ENCODE measurements around the gene RPTOR.
A peak's percentile ranks its signal among the peaks of the same experiment; 100 is the strongest.
"Not testable (repeated sequence)": the region's sequence is repeated elsewhere in the genome, so short reads cannot be mapped to it uniquely, and the experiment has no call there.

RPTOR gene

DNA sequence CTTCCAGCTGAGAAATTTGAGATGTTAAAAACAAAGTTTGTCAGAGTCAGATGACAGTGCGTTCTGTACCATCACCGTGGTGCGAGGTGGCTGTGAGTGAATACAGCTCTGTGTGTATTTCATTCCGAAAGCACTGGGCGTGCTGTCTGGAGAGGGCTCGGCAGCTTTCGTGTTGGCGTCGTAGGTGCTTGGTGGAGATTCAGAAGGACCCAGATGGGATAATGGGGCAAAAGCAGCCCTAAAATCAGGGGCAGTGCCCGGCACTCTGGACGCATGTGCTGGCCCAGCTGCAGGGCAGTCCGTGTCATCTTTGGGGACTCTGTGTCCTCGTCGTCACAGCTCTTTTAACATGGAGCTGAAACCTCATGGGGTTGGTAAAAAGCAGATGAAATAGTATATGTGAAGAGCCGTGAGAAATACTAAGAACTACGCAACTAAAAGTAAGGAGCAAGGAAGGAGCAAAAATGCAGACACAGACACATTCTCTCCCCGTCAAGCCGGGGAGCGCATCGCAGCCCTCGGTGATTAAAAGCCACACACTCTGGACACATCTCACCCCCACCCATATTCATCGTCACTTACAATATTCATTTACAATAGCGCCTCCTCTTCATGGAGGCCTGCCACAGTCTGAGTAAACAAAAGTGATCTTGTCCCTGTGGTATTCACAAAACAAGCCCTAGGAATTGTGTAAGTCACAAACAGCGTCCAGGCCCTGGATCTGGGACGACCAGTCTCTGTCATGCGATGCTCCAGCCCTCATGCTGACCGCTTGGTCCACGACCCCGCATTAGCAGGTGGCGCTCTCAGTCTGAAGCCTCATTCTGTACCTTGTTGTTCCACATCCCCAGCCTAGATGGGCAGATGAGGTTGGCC, 206.7 kb downstream of the RPTOR start:
- DNase-seq = no peak

DNA sequence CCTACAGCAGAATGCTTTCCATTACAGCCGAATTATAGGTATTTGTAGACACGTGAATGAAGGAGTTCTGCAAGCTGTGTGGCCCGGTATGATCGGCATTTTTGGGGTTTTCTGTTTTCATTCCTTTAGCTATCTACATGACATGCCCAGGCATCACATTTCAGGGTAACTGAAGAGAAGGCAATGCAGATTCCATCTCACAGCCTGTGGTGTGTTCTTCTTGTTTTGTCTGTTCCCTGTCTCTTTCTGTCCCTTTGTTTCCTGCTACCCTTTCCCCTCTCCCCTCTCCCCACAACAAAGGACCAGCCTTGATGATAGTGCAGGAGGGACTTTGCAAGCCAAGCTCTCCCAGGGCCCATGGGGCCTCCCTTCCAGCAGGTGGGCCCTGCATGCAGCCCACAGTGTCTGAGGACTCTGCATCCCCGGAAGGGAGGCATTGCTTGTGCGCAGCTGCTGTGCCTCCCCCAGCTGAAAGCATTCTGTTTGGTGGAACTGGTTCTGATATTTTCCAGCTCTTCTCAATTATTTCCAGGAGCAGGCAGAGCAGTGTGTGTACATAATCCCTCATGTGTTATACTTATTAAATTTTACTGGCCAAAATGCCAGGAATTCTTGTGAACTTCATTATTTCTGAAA, 207.4 kb downstream of the RPTOR start:
- no peak for DNase-seq

DNA sequence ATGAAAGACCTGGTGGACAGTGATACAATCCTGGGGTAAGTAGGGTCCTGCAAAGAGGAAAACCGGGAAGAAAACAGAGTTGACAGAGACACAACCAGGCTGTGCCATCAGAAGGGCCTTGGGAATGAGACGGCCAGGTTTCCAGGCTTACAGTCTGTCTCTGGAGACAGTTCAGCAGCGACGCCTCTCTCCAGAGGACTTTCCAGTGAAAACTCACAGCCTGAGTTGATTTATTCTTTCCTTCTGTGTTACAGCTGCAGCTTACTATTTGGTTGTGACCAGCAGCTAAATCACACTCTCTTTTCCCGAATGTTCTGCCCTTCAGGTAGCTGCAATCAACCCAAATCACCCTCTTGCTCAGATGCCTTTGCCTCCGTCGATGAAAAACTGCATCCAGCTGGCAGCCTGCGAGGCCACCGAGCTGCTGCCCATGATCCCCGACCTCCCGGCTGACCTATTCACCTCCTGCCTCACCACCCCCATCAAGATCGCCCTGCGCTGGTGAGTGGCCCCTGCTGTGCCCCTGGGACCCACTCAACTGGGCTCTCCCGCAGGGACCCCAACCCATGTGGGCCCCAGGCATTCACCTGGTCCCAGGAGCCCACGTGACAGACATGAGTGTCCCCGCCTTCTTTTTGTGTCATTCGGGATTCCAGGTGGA, 209.2 kb downstream of the RPTOR start:
- DNase-seq = no peak

DNA sequence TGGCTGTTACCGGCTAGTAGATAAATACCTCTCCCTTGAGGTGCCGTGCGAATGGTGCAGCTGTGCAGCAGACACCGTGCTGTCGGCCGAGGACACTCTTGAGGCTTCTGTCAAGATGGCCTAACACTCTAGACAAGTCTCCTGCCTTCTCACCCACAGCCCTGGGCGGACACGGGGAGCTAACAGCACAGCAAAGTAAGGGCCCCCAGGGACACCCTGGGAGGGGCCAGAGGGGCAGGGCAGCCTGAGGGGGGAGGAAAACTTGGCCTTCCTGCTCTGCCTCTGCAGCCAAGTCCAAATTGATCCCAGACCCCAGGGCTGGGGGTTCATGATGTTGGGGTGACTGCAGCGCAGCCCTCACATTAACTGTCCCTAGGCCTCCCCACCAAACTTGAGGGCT, 210.2 kb downstream of the RPTOR start:
- DNase-seq = no peak

DNA sequence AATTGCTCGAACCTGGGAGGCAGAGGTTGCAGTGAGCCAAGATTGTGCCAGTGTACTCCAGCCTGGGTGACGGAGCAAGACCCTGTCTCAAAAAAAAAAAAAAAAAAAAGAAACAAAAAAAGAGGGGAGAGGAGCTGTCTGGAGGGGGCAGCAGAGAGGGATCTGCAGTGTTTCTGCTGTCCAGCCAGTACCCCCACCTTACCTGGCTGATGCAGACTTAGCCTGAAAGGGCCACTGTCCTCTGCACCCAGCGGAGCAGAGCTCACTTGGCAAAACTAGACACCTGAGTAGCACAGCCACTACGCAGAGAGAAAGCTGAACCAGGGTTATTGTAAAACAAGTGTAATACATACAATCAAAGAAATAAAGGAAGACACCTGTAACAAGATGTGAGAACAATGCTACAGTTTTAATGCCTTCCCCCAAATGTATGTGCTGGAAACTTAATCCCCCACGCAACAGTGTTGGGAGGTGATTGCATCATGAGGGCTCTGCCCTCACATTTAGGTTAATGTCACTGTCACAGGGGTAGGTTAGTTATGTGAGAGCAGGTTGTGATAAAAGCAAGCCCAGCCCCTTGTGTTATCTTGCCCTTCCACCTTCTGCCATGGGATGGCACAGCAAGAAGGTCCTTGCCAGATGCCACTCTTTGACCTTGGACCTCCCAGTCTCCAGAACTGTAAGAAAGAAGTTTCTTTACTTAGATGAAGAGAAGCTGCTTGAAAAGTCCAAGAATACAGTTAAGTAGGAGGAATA, 211.2 kb downstream of the RPTOR start:
- DNase-seq = no peak

DNA sequence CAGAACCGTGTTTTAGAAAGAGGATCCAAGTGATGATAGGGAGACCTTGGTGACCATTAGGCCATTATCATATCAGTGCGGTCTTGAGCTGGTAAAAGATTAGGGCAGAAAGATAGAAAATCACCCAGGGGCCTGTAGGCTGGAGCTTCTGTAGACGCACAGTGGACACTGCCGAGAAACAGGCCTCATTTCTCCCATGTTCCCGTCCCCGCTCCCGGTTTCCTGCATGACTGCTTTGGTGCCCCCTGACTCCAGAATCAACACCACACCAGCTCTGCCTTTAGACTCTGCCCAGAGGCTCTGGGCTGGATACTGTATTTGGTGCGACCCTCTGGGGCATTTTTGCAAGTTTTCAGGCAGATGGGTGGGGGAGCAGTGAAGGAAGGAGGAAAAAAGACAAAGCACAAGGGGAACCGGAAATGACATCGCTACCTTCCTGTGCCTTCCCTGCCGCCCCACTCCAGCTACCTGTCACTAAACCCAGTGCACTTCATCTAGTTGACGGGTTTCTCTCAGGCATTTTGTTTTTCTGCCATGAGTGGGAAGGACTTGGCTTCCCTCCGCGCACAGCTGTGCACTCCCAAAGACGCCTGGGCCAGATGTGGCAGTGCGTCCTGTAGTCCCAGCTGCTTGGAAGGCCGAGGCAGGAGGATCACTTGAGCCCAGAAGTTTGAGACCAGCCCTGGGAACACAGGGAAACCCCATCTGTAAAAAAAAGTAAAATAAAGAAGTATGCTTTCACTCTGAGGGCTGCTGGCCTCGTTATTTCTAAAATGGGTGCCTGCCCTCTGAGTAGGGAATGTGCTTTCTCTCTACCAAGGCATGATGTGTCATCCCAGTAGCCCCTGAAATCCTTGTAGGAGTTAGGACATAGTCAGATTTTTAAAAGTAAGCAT, 214.1 kb downstream of the RPTOR start:
- DNase-seq = no peak

DNA sequence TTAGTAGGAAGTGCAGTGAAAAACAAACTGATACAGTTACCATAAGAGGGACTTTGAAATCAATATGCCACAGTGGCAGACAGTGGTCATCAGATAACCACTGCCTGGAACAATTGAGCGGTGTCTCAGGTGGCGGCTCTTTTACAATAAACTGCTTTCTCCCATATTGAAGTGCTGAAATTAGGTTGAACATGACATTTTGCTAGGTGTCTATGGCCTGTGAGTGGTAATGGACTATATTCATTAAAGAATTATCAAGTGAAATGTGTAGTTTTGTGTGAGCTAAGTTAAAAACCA, 214.7 kb downstream of the RPTOR start:
- DNase-seq = no peak

DNA sequence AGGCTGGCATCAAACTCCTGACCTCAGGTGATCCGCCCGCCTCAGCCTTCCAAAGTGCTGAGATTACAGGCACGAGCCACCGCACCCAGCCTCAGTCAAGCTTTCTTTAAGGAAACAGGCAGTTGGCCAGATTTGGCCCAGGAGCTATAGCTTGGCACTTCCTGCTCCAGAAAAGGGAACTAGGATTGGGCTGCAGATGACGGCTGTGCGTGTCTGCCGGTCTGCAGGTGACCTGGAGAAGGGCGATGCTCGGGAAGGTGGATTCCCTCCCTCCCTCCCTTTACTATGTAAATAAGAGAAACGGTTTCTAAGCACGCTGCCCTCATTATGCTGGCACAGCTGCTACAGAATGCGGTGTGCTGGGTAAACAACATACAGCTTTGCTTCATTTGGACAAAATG, 215.9 kb downstream of the RPTOR start:
- DNase-seq = peak; percentile 72

DNA sequence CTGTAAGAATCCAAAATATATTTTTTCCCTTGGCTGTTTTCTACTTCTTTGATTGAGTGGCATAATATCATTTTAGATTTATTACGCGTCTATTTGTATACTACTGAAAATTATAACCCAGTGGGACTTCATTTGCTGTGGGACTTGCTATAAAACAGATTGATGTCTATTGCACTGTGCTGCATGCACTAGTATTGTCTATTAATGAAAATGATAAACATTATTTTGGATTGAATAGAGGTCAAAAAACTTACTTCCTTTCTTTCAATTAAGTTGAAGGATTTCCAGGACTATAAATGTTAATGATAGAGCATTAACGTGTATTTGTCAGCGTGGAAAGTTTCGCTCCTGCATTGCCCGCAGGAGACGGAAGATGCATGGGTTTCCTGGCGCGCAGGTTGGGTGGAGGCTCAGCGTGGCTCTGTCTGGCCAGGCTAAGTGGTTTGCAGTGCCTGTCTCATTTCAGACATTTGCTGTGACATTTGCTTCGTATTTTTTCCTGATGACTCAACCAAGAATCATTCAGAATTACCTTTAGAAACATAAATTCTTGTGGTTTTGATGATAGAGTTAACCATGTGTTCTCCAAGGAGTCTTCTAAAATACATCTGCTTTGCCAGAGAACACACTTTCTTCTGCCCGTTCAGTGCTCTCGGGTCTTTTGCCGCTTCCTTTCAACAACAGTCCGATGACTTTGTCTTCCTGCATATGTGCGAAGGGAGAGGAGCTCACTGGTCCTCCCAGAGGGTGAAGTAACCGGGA, 216.7 kb downstream of the RPTOR start:
- DNase-seq = no peak

DNA sequence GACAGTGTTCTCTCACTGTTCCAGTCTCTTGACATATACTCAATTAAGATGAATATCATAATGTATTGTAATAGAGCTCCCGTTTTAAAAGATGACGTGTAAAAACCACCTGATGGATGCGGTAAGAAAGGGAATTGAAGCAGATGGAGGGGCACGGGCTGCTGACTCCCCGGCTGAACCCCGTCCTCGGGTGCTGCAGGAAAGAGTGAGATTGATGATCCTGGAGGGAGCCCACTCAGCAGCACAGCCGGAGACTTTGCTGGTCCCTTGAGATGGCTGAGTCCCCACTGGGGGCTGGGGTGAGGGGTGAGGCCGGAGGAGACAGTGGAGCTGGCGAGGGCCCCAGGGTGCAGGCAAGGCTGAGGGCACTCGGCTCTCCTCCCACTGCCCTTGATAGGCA, 217.4 kb downstream of the RPTOR start:
- no peak for DNase-seq

DNA sequence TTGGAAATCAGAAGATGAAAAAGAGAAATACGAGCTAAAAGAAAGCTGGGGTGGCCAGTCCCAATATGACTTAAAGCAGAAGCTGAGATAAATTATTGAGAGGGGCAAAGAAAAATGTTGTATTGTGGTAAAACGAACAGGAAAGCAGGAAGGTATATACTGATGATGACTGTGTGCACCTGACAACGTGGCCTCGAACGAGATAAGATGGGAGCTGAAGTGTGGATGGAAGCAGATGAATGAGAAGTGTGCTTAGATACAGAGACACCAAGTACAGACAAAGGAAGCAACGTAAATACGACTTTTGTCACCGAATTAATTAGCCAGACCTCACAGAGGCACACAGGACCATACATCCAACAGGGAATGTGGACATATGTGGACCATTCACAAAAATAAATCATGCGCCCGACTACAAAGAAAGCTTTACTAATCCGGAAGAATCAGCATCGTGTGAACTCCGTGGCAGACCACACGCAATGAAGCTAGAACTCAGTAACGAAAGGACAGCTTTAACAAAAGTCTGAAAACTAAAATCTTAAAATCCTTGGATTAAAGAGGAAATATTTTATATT, 218.7 kb downstream of the RPTOR start:
- DNase-seq = no peak

DNA sequence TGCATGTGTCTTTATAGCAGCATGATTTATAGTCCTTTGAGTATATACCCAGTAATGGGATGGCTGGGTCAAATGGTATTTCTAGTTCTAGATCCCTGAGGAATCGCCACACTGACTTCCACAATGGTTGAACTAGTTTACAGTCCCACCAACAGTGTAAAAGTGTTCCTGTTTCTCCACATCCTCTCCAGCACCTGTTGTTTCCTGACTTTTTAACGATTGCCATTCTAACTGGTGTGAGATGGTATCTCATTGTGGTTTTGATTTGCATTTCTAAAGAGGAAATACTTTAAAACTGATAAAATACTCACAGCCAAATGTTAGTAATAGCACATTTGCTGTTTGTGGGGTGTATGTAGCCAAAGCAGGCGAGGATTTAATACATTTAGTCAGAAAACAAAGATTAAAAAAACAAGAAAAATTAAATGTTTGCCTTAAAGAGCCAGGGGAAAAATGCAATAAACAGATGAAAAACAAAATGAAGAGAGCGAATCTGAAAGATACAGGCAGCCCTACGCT, 220.0 kb downstream of the RPTOR start:
- DNase-seq = not testable (repeated sequence)

DNA sequence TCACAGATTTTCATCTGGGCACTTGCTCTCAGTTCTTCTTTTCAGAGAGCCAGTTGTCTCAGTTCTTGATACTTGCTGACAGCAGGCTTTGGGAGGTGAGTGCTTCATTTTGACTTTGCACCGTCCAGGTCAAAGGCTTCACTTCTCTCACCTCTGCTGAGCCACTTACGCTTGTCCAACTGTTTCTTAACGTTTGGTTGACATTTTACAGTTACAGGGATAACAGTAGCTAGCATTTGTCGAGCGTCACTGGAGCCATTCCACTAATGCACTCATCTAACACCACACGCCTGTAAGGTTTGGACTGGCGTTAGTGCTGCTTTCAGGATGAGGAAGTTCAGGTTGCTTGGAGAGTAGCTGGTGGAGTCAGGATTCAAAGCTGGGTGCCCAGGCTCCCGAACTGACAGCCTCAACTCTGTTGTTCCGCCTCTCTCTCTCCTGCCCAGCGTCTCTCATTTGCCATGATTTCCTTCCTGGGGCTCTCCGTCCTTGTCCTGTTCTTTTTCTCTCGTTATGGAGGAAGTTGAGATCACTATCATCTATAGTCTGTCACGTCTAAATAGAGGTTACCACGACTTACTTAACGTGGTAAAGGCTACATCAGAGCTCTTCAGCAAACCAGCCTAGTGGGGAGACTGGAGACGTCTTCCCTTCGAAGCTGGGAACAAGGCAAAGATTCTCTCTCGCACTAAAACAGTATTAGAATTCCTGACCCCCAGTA, 220.8 kb downstream of the RPTOR start:
- no peak for DNase-seq

DNA sequence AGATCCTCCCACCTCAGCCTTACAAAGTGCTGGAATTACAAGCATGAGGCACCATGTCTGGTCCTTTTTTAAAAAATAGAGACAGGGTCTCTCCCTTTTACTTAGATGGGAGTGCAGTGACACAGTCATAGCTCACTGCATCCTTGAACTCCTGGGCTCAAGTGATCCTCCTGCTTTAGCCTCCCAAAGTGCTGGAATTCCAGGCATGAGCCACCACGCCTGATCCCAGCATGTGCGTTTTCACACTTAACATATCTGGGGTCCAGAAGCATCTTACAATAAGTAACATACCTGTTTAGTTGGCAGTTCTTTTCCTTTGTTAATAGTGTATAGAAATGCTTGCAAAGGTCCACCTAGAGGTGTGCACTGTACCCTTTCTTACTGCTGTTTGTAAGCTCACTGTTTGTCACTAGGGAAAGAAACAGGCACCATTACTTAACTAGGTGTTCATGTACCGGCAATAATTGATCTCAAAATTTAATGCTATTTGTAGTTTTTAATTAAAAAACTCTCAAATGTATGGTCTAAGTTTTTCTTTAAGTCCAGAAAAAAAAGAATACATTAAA, 221.7 kb downstream of the RPTOR start:
- DNase-seq = no peak

DNA sequence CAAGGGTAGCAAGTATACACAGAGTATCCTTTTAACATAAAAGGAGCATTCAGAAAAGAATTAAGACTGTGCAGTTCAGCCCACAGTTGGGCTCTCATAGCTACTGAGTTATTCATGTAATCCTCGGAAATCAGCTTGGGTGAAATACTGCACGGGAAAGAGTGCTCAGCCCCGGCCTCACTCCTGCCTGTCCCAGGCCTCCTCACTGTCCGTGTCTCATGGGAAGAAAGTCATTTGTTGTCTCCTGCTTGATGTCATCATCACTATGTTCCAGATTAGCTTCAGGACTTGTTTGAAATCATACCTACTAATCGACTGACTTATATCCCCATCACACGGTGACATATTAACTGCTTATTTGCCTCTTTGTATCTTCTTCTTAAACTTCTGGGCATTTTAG, 223.8 kb downstream of the RPTOR start:
- DNase-seq = no peak

DNA sequence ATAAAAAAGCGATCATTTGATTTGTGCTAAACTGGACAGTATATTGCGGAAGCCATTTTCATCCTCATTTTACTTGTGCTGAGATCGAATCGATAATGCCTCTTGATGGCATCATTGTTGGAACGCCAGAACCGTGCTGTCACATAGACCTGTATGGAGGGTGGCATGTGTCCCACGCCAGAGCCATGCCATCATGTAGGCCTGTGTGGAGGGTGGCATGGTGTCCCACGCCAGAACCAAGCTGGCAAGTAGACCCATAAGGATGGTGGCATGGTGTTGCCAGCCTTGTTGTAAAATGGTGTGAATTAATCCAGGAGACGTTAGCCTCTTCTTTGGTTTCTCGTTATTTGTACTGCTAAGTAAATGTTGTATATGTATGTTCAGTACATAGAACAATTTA, 224.3 kb downstream of the RPTOR start:
- DNase-seq = no peak

DNA sequence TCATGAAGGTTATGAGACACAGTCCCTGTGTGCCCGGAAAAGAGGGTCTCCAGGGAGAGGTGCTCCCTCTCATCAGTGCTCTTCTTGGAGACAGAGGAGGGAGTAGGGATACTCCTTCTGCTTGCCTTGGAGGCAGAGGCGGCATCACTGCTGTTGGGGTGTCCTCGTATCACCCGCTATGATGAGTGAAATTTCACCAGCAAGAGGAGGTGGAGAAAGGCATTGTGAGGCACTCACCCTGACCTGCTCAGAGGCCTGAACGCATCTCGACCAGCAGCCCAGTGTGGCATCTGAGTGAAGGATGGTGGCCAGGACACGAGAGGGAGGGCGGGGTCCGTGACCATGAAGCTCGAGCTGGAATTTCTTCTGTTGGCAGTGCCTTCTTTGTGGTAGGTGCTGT, 224.9 kb downstream of the RPTOR start:
- no peak for DNase-seq

DNA sequence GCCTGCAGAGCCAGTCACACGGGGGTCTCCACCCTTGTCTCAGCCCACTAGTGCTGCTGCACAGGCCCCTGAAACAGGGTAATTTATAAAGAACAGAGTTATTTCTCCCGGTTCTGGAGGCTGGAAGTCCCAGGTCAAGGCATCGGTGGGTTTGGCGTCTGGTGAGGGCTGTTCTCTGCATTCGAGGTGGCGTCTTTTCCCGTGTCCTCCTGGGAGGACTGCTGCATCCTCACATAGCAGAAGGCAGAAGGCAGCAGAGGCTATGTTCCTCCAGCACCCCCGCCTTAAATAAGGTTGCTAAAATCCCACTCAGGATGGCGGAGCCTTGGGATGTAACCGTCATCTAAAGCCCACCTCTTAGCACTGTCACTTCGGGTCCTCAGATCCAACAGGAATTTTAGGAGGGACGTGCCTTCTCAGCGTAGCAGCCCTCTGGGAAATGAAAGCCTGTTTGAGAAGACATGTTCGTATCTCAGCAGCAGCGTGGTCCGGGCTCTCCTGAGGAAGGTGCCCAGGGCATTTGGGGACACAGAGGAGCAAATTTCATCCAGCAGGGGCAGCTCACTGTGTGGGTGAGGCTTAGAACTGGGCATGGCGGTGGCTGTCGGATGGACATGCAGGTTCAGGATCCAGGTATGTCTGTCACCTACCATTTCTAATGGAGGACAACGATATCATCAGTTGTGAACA, 225.4 kb downstream of the RPTOR start:
- DNase-seq = no peak

DNA sequence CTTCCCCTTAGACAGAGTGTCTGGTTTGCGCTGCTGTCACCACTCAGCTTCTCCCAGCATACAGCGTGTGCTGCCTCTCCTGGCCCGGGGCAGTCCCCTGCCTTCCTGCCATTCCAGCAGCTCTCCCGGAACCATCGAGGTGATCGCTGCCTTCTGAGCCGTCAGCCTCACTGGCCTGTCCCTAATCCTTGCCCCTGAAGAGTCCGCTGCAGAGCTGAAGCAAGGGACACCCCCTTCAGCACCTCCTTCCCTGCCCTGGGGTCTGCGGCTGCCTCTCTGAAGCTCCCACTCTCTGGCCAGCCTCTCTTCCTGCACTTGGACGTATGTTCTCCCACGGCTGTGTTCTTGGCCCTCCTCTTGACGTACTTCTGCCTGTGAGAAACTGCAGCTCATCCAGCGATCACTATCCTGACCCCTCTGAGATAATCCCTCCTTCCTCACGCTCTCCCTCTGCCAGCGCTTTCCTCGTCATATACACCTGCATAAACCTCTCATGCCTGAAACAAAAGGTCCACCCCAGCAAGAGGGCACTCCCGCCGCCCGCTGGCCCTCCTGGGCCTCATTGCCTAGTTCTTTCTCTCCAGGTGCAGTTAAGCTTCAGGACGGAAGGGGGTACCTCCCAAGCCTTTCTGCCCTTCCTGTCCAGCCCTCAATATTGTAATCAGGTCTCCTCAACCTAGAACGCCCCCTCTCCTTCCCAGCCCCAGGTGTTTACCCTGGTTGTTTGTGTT, 226.4 kb downstream of the RPTOR start:
- no peak for DNase-seq
